ENCODE data around the gene HNRNPA3. TPM values are rescaled to one million over a fixed set of nuclear protein-coding genes. Genes with fewer than 3 reads are reported as not detected.
"Not testable (repeated sequence)": the region's sequence is repeated elsewhere in the genome, so short reads cannot be mapped to it uniquely, and the experiment has no call there.

The HNRNPA3 gene
- total RNA-seq, 1 experiment from 2014 or later: 179 TPM

GRCh38 chr2:177175917-177176668 lies 36.5 kb upstream of the HNRNPA3 start:
- ChIA-PET POLR2A (interaction anchor here (0.6 to 2.7 kb wide), 4 partner anchors 15 to 254 kb away, joined by 3 to 7 read pairs (median 4); partner anchors contain the start of gene HNRNPA3), CTCF (interaction anchor here (0.8 to 1.1 kb wide), 2 partner anchors 9 to 44 kb away, joined by 3 to 4 read pairs; no protein-coding TSS in a partner anchor)
- BruUV-seq (replicated peaks): no TSS peak
- Mint-ChIP-seq H3K4me3 (ENCODE audit: unreplicated experiment) (no peak overlapping the region), H3K27me3 (ENCODE audit: insufficient read depth, unreplicated experiment) (no peaks in the 10 kb centered on the region), H3K9me3 (ENCODE audit: unreplicated experiment) (no peaks in the 10 kb centered on the region), H3K4me1 (ENCODE audit: insufficient read depth, unreplicated experiment) (peaks cover 14% of the 10 kb centered on the region), H3K36me3 (ENCODE audit: insufficient read depth, unreplicated experiment) (no peaks in the 10 kb centered on the region), H3K27ac (ENCODE audit: low read depth, unreplicated experiment) (peak overlapping the region; percentile 52)
- no peak for DNase-seq (ENCODE audit: unreplicated experiment)
- TF ChIP-seq CTCF (IDR thresholded peaks at IDR 0.05; ENCODE audit: unreplicated experiment): no peak
- intact Hi-C loops (cut with micrococcal nuclease): no loop called here

DNA sequence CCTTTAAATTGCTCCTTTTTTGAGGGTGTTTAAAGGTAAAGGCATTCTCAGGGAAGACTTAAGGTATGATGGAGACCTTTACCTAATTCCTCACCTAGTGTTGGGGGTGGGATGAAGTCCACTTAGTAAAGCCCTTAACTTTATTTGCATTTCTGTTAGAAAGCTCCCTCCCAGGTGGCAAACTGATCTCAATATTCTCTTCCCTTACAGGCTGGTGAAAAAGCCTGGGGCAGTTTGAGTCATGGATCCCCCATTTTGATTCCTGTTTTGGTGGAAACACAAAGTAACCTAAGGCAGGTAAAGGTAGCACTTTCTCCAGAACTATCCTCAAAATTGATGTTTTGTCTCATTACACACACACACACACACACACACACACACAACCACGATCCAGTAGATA lies 33.8 kb upstream of the HNRNPA3 start:
- ChIA-PET POLR2A (interaction anchor here (1.4 to 2.7 kb wide), 3 partner anchors 12 to 33 kb away, joined by 4 to 8 read pairs (median 7); no protein-coding TSS in a partner anchor), CTCF (no interaction called here)
- Mint-ChIP-seq H3K27me3 (ENCODE audit: insufficient read depth, unreplicated experiment) (no peaks in the 10 kb centered on the region), H3K4me1 (ENCODE audit: insufficient read depth, unreplicated experiment) (peaks cover 21% of the 10 kb centered on the region), H3K36me3 (ENCODE audit: insufficient read depth, unreplicated experiment) (peaks cover 6% of the 10 kb centered on the region), H3K4me3 (ENCODE audit: unreplicated experiment) (no peak overlapping the region), H3K27ac (ENCODE audit: low read depth, unreplicated experiment) (no peak overlapping the region), H3K9me3 (ENCODE audit: unreplicated experiment) (no peaks in the 10 kb centered on the region)
- DNase-seq (ENCODE audit: unreplicated experiment): no peak
- no TSS peak for BruUV-seq (replicated peaks)
- intact Hi-C loops (cut with micrococcal nuclease): no loop called here
- no peak for TF ChIP-seq CTCF (IDR thresholded peaks at IDR 0.05; ENCODE audit: unreplicated experiment)

- BruUV-seq (replicated peaks): no TSS peak
- intact Hi-C loops (cut with micrococcal nuclease): no loop called here
- CTCF ChIA-PET: no interaction called here
- no peaks in the 10 kb centered on the region for H3K9me3 Mint-ChIP-seq (ENCODE audit: unreplicated experiment)
- no peak for TF ChIP-seq CTCF (IDR thresholded peaks at IDR 0.05; ENCODE audit: unreplicated experiment)
- H3K4me3 Mint-ChIP-seq (ENCODE audit: unreplicated experiment): no peak overlapping the region
- H3K36me3 Mint-ChIP-seq (ENCODE audit: insufficient read depth, unreplicated experiment): peaks cover 6% of the 10 kb centered on the region
- H3K27me3 Mint-ChIP-seq (ENCODE audit: insufficient read depth, unreplicated experiment): no peaks in the 10 kb centered on the region
- H3K27ac Mint-ChIP-seq (ENCODE audit: low read depth, unreplicated experiment): no peak overlapping the region
- POLR2A ChIA-PET: interaction anchor here (0.7 to 1.8 kb wide), 3 partner anchors 14 to 556 kb away, joined by 3 to 8 read pairs (median 4); no protein-coding TSS in a partner anchor
- peaks cover 25% of the 10 kb centered on the region for H3K4me1 Mint-ChIP-seq (ENCODE audit: insufficient read depth, unreplicated experiment)
- no peak for DNase-seq (ENCODE audit: unreplicated experiment)
Measured at GRCh38 chr2:177179227-177179626, 33.4 kb upstream of the HNRNPA3 start.

- H3K36me3 Mint-ChIP-seq (ENCODE audit: insufficient read depth, unreplicated experiment); intact Hi-C loops (cut with micrococcal nuclease); H3K9me3 Mint-ChIP-seq (ENCODE audit: unreplicated experiment); H3K27me3 Mint-ChIP-seq (ENCODE audit: insufficient read depth, unreplicated experiment); H3K27ac Mint-ChIP-seq (ENCODE audit: low read depth, unreplicated experiment); H3K4me3 Mint-ChIP-seq (ENCODE audit: unreplicated experiment); CTCF ChIA-PET; BruUV-seq (replicated peaks); DNase-seq (ENCODE audit: unreplicated experiment): not testable (repeated sequence)
- POLR2A ChIA-PET: interaction anchor here (0.7 to 1.8 kb wide), 3 partner anchors 14 to 555 kb away, joined by 3 to 8 read pairs (median 4); no protein-coding TSS in a partner anchor
- H3K4me1 Mint-ChIP-seq (ENCODE audit: insufficient read depth, unreplicated experiment): peaks cover 28% of the 10 kb centered on the region
Measured at GRCh38 chr2:177179671-177180070, 32.9 kb upstream of the HNRNPA3 start.

Measured in MCF 10A (cell line).